ENCODE measurements around the gene RCOR1.

DNA sequence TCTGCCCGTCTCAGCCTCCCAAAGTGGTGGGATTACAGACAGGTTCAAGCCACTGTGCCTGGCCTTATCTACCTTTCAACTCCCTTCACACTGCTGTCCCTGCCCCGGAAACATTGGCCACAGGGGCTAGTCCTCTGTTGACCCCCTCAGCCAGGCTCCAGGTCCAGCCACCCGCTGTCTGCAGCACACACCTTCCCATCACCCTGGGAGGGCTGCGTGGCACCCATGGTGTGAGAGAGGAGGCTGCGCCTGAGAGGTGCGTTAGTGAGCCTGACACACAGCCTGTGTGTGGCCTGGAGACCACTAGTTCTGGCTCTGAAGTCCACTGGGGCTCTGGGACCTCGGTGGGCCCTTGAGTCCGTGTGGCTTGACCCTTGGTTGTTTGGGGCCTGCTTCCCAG, 156.4 kb downstream of the RCOR1 start:
- TF ChIP-seq ARNT (IDR thresholded peaks at IDR 0.05): no peak
- no peak for TF ChIP-seq ELF4 (IDR thresholded peaks at IDR 0.05)
- TF ChIP-seq, protein P1, sequence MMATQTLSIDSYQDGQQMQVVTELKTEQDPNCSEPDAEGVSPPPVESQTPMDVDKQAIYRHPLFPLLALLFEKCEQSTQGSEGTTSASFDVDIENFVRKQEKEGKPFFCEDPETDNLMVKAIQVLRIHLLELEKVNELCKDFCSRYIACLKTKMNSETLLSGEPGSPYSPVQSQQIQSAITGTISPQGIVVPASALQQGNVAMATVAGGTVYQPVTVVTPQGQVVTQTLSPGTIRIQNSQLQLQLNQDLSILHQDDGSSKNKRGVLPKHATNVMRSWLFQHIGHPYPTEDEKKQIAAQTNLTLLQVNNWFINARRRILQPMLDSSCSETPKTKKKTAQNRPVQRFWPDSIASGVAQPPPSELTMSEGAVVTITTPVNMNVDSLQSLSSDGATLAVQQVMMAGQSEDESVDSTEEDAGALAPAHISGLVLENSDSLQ (IDR thresholded peaks at IDR 0.05): no peak
- TF ChIP-seq SUZ12 (IDR thresholded peaks at IDR 0.05): no peak
